Keratinocyte (primary cell): ENCODE results near the gene LAPTM5. TPM values are rescaled to one million over a fixed set of nuclear protein-coding genes. Genes with fewer than 3 reads are reported as not detected.

Source experiments
- DNase-seq: peaks from one replicate; pipeline ENCODE4 v3.0.0-alpha.2; 2011; ENCODE audit warnings: low read depth, missing footprints, low spot score
- FAIRE-seq: peaks from 2 replicates; lab custom pipeline; 2011; peaks lifted over from hg19 to GRCh38; lab: Jason Lieb, UNC
- H2AFZ ChIP-seq: 2 replicates; pipeline ENCODE4 v1.6.0; 2012; ENCODE audit warnings: low read length, control low read depth, inconsistent platforms; ENCODE audit not compliant: control insufficient read depth
- H3K27ac ChIP-seq: 2 replicates; pipeline ENCODE4 v1.5.1; 2011; ENCODE audit warnings: low read length; ENCODE audit not compliant: control insufficient read depth, insufficient read depth
- H3K27me3 ChIP-seq: 3 replicates; pipeline ENCODE4 v1.6.0; 2011; ENCODE audit warnings: low read length; ENCODE audit not compliant: control insufficient read depth, insufficient read depth; ENCODE audit errors: extremely low read depth
- H3K36me3 ChIP-seq, 2 experiments: 2 replicates in 1 of 2; 3 replicates in 1 of 2; pipeline ENCODE4 v1.5.1; 2011; ENCODE audit warnings: low read length in 2 of 2, mild to moderate bottlenecking in 1 of 2; ENCODE audit not compliant: control insufficient read depth in 2 of 2, insufficient read depth in 2 of 2; ENCODE audit errors: extremely low read depth in 1 of 2
- H3K4me1 ChIP-seq: 3 replicates; pipeline ENCODE4 v1.5.1; 2011; ENCODE audit warnings: low read length; ENCODE audit not compliant: control insufficient read depth, insufficient read depth; ENCODE audit errors: extremely low read depth
- H3K4me2 ChIP-seq: 3 replicates; pipeline ENCODE4 v1.6.0; 2011; ENCODE audit warnings: low read depth, low read length; ENCODE audit not compliant: control insufficient read depth, insufficient read depth; ENCODE audit errors: extremely low read depth
- H3K4me3 ChIP-seq, 3 experiments: fragments of 200-600 bp in 1 of 3; sonication (generic) in 1 of 3; 2 replicates in 2 of 3; 3 replicates in 1 of 3; pipeline ENCODE4 v1.5.1; 2011 to 2016; ENCODE audit warnings: low read length in 3 of 3, mild to moderate bottlenecking in 3 of 3, control low read depth in 2 of 3, inconsistent platforms in 1 of 3, low read depth in 1 of 3, mixed read lengths in 1 of 3, mixed run types in 1 of 3, moderate library complexity in 1 of 3; ENCODE audit not compliant: control insufficient read depth in 2 of 3, insufficient read depth in 2 of 3; ENCODE audit errors: extremely low read depth in 1 of 3
- H3K79me2 ChIP-seq: 2 replicates; pipeline ENCODE4 v1.6.0; 2012; ENCODE audit warnings: low read length; ENCODE audit not compliant: control insufficient read depth, insufficient read depth
- H3K9ac ChIP-seq: 3 replicates; pipeline ENCODE4 v1.6.0; 2011; ENCODE audit warnings: low read length; ENCODE audit not compliant: control insufficient read depth, insufficient read depth; ENCODE audit errors: extremely low read depth
- H3K9me1 ChIP-seq: 3 replicates; pipeline ENCODE4 v1.6.0; 2011; ENCODE audit warnings: low read length; ENCODE audit not compliant: control insufficient read depth, insufficient read depth; ENCODE audit errors: extremely low read depth
- H3K9me3 ChIP-seq: 2 replicates; pipeline ENCODE4 v1.5.1; 2012; ENCODE audit warnings: low read depth, low read length; ENCODE audit not compliant: control insufficient read depth
- H4K20me1 ChIP-seq: 3 replicates; pipeline ENCODE4 v1.6.0; 2011; ENCODE audit warnings: low read length; ENCODE audit not compliant: control insufficient read depth, insufficient read depth; ENCODE audit errors: extremely low read depth
- EZH2 ChIP-seq: IDR thresholded peaks from one replicate; pipeline ENCODE4 v1.6.1; 2012; ENCODE audit warnings: inconsistent platforms, mild to moderate bottlenecking, low read length, moderate library complexity
- dilution Hi-C: fragments of 300-500 bp; cut with MboI; formaldehyde crosslinking; loops from one replicate; pipeline ENCODE4 v1.7.0; 2020; ENCODE audit warnings: low sequenced_read_pairs; ENCODE audit not compliant: extremely low pct_ligation_motif_present
- polyA plus RNA-seq, 5 experiments: library from polyadenylated mRNA; depleted of rRNA in 3 of 5; stranded (reverse) in 3 of 5; stranded (forward) in 1 of 5; unstranded in 1 of 5; fragments of >200 nt; gene quantifications; 1 replicate in 1 of 5; 2 replicates in 3 of 5; 3 replicates in 1 of 5; pipeline versions ENCODE4 v1.2.1 to v1.2.3, GENCODE V29; 2011 to 2012; ENCODE audit warnings: missing spikeins in 2 of 5, low read depth in 1 of 5, low replicate concordance in 1 of 5
- TF ChIP-seq, protein P1 (sequence below), 3 experiments: IDR thresholded peaks in 1 of 3; conservative IDR thresholded peaks in 1 of 3; optimal IDR thresholded peaks in 1 of 3; 2 replicates in 2 of 3; 3 replicates in 1 of 3; pipeline versions ENCODE3 to v1.5.1; 2011; ENCODE audit warnings: low read length in 3 of 3, mild to moderate bottlenecking in 3 of 3, moderate library complexity in 2 of 3, control low read depth in 1 of 3, inconsistent platforms in 1 of 3; ENCODE audit not compliant: insufficient read depth in 2 of 3; ENCODE audit errors: extremely low read depth in 1 of 3

Gene LAPTM5
- polyA plus RNA-seq, 1 donor (not counting 4 experiments of a cell fraction or from before 2014, with no cell fraction given): 0.18 TPM

DNA sequence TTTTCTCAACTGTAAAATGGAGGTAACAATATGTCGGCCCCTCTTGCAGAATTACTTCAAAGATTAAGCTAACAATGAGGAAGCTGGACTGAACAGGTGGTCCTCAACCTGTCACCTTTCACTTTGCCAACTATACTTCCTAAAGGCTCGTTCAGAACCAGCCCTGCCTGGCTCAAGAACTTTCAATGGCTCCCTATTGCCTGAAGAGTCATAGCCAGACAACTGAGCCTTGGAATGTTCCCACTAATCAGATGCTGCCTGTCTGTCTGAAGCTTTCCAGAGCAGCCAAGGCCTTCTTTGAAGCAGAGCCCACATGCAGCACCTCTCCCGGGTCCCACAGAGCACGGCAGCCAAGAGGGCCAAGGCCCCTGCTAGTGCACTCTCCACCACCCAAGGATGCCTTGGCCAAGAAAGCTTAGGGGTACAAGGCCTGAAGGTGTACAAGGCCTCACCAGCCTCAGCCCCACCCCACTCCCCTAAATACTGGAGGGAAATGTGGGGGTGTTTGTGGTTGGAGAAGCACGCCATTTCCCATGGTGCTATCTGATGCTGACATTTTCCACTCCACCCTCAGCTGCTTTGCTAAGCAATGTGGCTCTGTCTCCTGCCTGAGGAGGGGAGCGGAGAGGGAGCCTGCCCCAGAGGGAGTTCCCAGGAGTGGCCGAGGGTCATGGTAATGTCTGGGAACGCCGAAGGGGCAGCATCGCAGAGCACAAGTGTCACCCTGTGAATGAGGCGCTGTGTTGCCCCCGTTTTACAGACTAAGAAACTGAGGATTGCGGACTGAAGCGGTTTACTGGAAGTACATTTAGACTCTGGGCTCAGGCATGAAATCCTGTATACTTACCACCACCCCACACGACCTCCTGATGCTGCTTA, 8.2 kb upstream of the LAPTM5 start:
- no peak overlapping the region for H3K9ac ChIP-seq
- no peaks in the 10 kb centered on the region for H3K36me3 ChIP-seq
- H3K27me3 ChIP-seq: peaks cover 11% of the 10 kb centered on the region
- no peaks in the 10 kb centered on the region for H3K9me1 ChIP-seq
- H3K4me1 ChIP-seq: no peaks in the 10 kb centered on the region
- dilution Hi-C loops: no loop called here
- FAIRE-seq: no peak
- no peak overlapping the region for H3K4me2 ChIP-seq
- H4K20me1 ChIP-seq: no peaks in the 10 kb centered on the region
- H3K9me3 ChIP-seq: no peaks in the 10 kb centered on the region
- no peak for DNase-seq
- H3K4me3 ChIP-seq: no peak overlapping the region
- TF ChIP-seq EZH2: no peak
- TF ChIP-seq, protein P1, sequence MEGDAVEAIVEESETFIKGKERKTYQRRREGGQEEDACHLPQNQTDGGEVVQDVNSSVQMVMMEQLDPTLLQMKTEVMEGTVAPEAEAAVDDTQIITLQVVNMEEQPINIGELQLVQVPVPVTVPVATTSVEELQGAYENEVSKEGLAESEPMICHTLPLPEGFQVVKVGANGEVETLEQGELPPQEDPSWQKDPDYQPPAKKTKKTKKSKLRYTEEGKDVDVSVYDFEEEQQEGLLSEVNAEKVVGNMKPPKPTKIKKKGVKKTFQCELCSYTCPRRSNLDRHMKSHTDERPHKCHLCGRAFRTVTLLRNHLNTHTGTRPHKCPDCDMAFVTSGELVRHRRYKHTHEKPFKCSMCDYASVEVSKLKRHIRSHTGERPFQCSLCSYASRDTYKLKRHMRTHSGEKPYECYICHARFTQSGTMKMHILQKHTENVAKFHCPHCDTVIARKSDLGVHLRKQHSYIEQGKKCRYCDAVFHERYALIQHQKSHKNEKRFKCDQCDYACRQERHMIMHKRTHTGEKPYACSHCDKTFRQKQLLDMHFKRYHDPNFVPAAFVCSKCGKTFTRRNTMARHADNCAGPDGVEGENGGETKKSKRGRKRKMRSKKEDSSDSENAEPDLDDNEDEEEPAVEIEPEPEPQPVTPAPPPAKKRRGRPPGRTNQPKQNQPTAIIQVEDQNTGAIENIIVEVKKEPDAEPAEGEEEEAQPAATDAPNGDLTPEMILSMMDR (optimal IDR thresholded peaks at IDR 0.05 in 1 of 3, IDR thresholded peaks at IDR 0.05 in 1 of 3, conservative IDR thresholded peaks at IDR 0.05 in 1 of 3; ENCODE audit: extremely low read depth in 1 of 3, insufficient read depth in 2 of 3, low read length in 3 of 3): no peak
- no peak overlapping the region for H2AFZ ChIP-seq
- H3K27ac ChIP-seq: no peak overlapping the region
- H3K79me2 ChIP-seq: no peaks in the 10 kb centered on the region

DNA sequence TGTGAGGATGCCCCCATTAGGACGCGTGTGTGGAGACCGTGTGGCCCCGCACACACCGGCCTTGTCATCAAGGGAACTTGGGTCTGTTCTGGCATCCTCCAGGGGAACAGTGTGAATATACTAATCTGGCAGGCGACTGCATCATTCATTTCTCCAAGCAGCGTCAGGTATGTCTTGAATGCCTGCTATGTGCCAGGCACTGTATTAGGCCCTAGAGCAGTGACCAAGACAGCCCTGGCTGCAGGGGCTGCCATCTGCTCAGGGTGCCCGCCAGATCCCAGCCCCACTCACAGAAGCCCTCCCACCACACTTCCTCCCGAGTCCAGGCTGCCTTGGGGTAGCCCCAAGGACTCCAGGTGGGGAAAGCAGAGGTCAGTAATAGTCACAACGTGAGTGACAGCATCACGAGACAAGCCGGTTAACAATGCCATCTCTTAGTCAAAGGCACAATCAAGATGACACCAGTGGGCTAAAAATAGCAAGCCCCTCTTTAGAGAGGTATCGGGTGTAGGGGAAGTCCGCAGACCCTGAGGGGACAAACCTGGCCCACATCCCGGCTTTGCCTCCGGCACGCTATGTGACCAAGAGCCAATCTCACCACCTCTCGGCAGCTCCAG, 7.5 kb upstream of the LAPTM5 start:
- H3K4me2 ChIP-seq: no peak overlapping the region
- FAIRE-seq (no peak), DNase-seq (no peak)
- H3K9ac ChIP-seq: no peak overlapping the region
- H3K4me3 ChIP-seq: no peak overlapping the region
- H3K27me3 ChIP-seq: peaks cover 15% of the 10 kb centered on the region
- dilution Hi-C loops: no loop called here
- H3K79me2 ChIP-seq: no peaks in the 10 kb centered on the region
- H3K27ac ChIP-seq: no peak overlapping the region
- no peak for TF ChIP-seq EZH2
- TF ChIP-seq, protein P1 (optimal IDR thresholded peaks at IDR 0.05 in 1 of 3, IDR thresholded peaks at IDR 0.05 in 1 of 3, conservative IDR thresholded peaks at IDR 0.05 in 1 of 3; ENCODE audit: extremely low read depth in 1 of 3, insufficient read depth in 2 of 3, low read length in 3 of 3): no peak
- H4K20me1 ChIP-seq: no peaks in the 10 kb centered on the region
- no peaks in the 10 kb centered on the region for H3K9me3 ChIP-seq
- H3K4me1 ChIP-seq: no peaks in the 10 kb centered on the region
- H3K36me3 ChIP-seq: no peaks in the 10 kb centered on the region
- H3K9me1 ChIP-seq: no peaks in the 10 kb centered on the region
- no peak overlapping the region for H2AFZ ChIP-seq
